Ovary (tissue), 9 donors: ENCODE results near the gene PIK3R5. TPM values are rescaled to one million over a fixed set of nuclear protein-coding genes. Genes with fewer than 3 reads are reported as not detected.

Experiments
- DNase-seq, 5 donors: peaks; one replicate each; pipeline ENCODE4 v3.0.0-alpha.2; 2019 to 2020
- H3K27ac ChIP-seq, 2 donors: fragments of 200-600 bp; one replicate each; pipeline versions ENCODE4 v1.5.1 to v1.8.0; 2019 to 2022
- H3K27me3 ChIP-seq: fragments of 200-600 bp; one replicate; pipeline ENCODE4 v1.8.0; 2022
- H3K36me3 ChIP-seq: fragments of 200-600 bp; sonication (generic); one replicate; pipeline ENCODE4 v1.5.1; 2019
- H3K4me1 ChIP-seq: one replicate; pipeline ENCODE4 v1.8.1; 2013; ENCODE audit warnings: mild to moderate bottlenecking, moderate library complexity; ENCODE audit not compliant: insufficient read depth
- H3K4me3 ChIP-seq: fragments of 200-600 bp; sonication (generic); one replicate; pipeline ENCODE4 v1.5.1; 2017
- H3K9me3 ChIP-seq, 2 donors: fragments of 200-600 bp in 1 of 2; sonication (generic) in 1 of 2; one replicate each; pipeline versions ENCODE4 v1.5.1 to v1.8.1; 2013 to 2019; ENCODE audit warnings: mild to moderate bottlenecking in 1 of 2, moderate library complexity in 1 of 2
- EP300 ChIP-seq: sonication (generic); formaldehyde crosslinking; IDR thresholded peaks from one replicate; pipeline ENCODE4 v1.6.1; 2017; ENCODE audit warnings: antibody characterized with exemption
- POLR2A ChIP-seq: fragments of 450-650 bp; IDR thresholded peaks from one replicate; pipeline ENCODE4 v1.6.1; 2017; ENCODE audit warnings: antibody characterized with exemption, mild to moderate bottlenecking, moderate library complexity
- WGBS, 3 donors: extraction: QIAGEN DNeasy Blood & Tissue Kit in 1 of 3; methylation state at CpG; one replicate each; pipeline versions ENCODE4 v1.1.5 to v1.1.7; 2013 to 2017; 5-methylcytosine and 5-hydroxymethylcytosine counted together
- intact Hi-C, 4 donors: fragments of 100-400 bp; cut with DNase I; formaldehyde crosslinking; loops; one replicate each; pipeline versions ENCODE4 v1.11.0 to v1.15.1; 2022 to 2023
- polyA plus RNA-seq, 2 donors: library from polyadenylated mRNA; stranded (reverse); fragments of 200-250 nt in 1 of 2; fragments of 350-450 nt in 1 of 2; fragmentation: Illumina TruSeq in 1 of 2; extraction: RNeasy Lipid Tissue Mini Kit (QIAGEN cat#74804) in 1 of 2; gene quantifications; one replicate each; pipeline ENCODE4 v1.2.3, GENCODE V29; 2013 to 2014
- total RNA-seq, 7 donors: library from RNA; depleted of rRNA in 2 of 7; stranded (reverse); fragments of >200 nt in 2 of 7; fragmentation: NEBNext Ultra II Directional in 3 of 7; extraction: Animal tissue kit (Norgen Biotek cat#: 25700) in 3 of 7; gene quantifications; one replicate each; pipeline versions ENCODE4 v1.1.0 to v1.2.4, GENCODE V29; 2016 to 2023
- TF ChIP-seq, protein P1 (sequence below), 3 donors: fragments of 450-650 bp in 2 of 3; fragments of 200-600 bp in 1 of 3; IDR thresholded peaks; one replicate each; pipeline versions ENCODE4 v1.5.1 to v1.8.0; 2016 to 2022; ENCODE audit warnings: antibody characterized with exemption in 3 of 3, mild to moderate bottlenecking in 1 of 3
- donor health status: DM: no; HTN: no; CAD: no; lungs with moderate emphysema.
- donor health status: DM: no; HTN: no; CAD: no.
- donor health status: Bipolar disorder and iron deficiency.
- donor health status: DM: yes; HTN: yes; CAD: no.
- donor health status: DM: no; HTN: no; CAD: no.
- donor health status: DM: yes; HTN: yes; CAD: no.

PIK3R5 gene
- total and polyA plus RNA-seq, 9 donors: 0.86 to 8.9 (median 3.7) TPM

DNA sequence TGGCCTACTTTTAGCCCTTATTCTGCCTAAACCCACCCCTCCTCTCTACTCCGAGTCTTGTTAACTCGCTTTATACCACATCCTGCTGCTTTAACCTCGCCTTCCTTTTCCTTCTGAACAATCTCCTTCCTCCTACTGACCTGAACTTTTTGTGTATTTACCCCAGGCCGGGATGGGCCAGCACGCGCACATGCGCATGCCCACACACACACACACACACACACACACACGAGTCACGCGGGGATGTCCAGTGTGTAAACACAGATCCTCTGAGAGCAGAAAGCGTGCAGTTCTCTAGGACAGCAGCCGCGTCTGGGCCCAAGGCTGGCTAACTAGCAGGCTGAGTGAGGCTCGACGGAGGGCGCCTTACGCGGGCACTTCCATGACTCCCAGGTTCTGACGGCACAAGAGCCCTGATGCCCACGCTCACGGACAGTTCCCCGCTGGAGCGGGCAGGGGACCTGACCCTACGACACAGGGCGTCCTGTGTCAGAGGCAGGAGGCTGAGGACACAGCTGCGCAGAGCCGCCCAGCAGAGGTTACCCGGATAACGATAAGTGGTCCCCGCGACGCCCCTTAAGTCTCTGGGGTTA, 610 bp downstream of the PIK3R5 start:
- 40 to 43% (median 41%) methylated on average over 31 to 32 of the region's 32 CpGs for WGBS, 3 donors
- TF ChIP-seq EP300: no peak
- TF ChIP-seq POLR2A: no peak
- TF ChIP-seq, protein P1, sequence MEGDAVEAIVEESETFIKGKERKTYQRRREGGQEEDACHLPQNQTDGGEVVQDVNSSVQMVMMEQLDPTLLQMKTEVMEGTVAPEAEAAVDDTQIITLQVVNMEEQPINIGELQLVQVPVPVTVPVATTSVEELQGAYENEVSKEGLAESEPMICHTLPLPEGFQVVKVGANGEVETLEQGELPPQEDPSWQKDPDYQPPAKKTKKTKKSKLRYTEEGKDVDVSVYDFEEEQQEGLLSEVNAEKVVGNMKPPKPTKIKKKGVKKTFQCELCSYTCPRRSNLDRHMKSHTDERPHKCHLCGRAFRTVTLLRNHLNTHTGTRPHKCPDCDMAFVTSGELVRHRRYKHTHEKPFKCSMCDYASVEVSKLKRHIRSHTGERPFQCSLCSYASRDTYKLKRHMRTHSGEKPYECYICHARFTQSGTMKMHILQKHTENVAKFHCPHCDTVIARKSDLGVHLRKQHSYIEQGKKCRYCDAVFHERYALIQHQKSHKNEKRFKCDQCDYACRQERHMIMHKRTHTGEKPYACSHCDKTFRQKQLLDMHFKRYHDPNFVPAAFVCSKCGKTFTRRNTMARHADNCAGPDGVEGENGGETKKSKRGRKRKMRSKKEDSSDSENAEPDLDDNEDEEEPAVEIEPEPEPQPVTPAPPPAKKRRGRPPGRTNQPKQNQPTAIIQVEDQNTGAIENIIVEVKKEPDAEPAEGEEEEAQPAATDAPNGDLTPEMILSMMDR (IDR thresholded peaks at IDR 0.05): no peak
- Histone ChIP-seq H3K4me1 (no peaks in the 10 kb centered on the region), H3K4me3 (no peak overlapping the region), H3K9me3 (no peaks in the 10 kb centered on the region), H3K27ac (no peak overlapping the region), H3K27me3 (no peaks in the 10 kb centered on the region), H3K36me3 (no peaks in the 10 kb centered on the region)
- intact Hi-C loops: no loop called here
- DNase-seq: no peak

GRCh38 chr17:8963647-8964258, 1.8 kb downstream of the PIK3R5 start:
- no peaks in the 10 kb centered on the region for H3K4me1 ChIP-seq
- no peak overlapping the region for H3K27ac ChIP-seq
- intact Hi-C loops: no loop called here
- H3K4me3 ChIP-seq: no peak overlapping the region
- H3K9me3 ChIP-seq: no peaks in the 10 kb centered on the region
- 72 to 73% (median 72%) methylated on average over 13 of the region's 13 CpGs for WGBS, 3 donors
- no peak for DNase-seq
- no peak for TF ChIP-seq POLR2A
- TF ChIP-seq, protein P1 (IDR thresholded peaks at IDR 0.05): no peak
- no peak for TF ChIP-seq EP300
- no peaks in the 10 kb centered on the region for H3K27me3 ChIP-seq
- no peaks in the 10 kb centered on the region for H3K36me3 ChIP-seq

DNA sequence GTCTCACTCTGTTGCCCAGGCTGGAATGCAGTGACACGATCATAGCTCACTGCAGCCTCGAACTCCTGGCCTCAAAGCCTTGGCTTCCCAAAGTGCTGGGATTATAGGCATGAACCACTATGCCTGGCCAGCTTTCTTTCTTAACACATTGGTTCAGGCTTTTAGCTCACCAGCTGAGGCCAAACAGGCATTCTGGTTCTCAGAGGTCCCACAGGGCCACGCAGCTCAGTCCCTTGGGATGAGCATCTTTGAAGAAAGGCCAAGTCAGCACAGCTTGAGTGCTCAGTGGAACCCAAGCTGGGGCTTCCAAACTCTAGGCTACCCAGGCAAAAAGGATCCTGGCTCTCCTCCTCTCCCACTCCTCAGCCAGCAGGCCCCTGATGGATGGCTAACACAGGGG, 2.5 kb downstream of the PIK3R5 start:
- DNase-seq: no peak
- H3K27ac ChIP-seq: no peak overlapping the region
- H3K27me3 ChIP-seq: no peaks in the 10 kb centered on the region
- no peaks in the 10 kb centered on the region for H3K9me3 ChIP-seq
- 77 to 84% (median 78%) methylated on average over 3 of the region's 3 CpGs for WGBS, 3 donors
- H3K4me1 ChIP-seq: no peaks in the 10 kb centered on the region
- TF ChIP-seq, protein P1 (IDR thresholded peaks at IDR 0.05): no peak
- TF ChIP-seq EP300 (no peak), POLR2A (no peak)
- intact Hi-C loops: no loop called here
- no peak overlapping the region for H3K4me3 ChIP-seq
- H3K36me3 ChIP-seq: no peaks in the 10 kb centered on the region

DNA sequence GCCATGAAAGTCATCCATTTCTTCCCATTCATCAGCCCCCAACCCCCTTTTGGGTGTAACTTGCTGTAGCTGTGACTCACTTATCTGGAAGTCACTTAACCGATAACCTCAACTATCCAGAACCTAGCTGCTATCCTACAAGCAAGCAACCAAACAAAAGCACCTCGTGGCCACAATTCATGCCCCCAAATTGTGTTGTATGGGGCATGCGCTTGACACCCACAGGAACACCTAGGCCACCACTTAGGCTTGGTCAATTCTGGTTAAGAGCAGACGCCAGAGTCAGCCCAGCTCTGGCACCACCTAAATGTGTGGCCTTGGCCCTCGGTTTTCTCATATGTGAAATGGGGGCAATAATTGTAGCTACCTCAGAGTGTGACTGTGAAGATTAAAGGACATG, 3.7 kb downstream of the PIK3R5 start:
- no peak for DNase-seq
- Histone ChIP-seq H3K36me3 (no peaks in the 10 kb centered on the region), H3K27ac (no peak overlapping the region), H3K27me3 (no peaks in the 10 kb centered on the region), H3K9me3 (no peaks in the 10 kb centered on the region), H3K4me3 (no peak overlapping the region), H3K4me1 (no peaks in the 10 kb centered on the region)
- 82 to 89% (median 84%) methylated on average over 5 of the region's 5 CpGs for WGBS, 3 donors
- intact Hi-C loops: no loop called here
- TF ChIP-seq EP300 (no peak), POLR2A (no peak)
- TF ChIP-seq, protein P1 (IDR thresholded peaks at IDR 0.05): no peak
